T-cell (primary cell): ENCODE data around the gene FAM89B. TPM values are rescaled to one million over a fixed set of nuclear protein-coding genes. Genes with fewer than 3 reads are reported as not detected.
A peak's percentile ranks its signal among the peaks of the same experiment; 100 is the strongest.

Source experiments
- ATAC-seq, 4 experiments: fragments of 200-7000 bp in 3 of 4; fragments of 150-1000 bp in 1 of 4; cut with Tn5 transposase; replicated peaks in 1 of 4; 1 replicate in 3 of 4; 2 replicates in 1 of 4; pipeline ENCODE4 v1.10.0; 2021; ENCODE audit warnings: moderate library complexity in 3 of 4, mild to moderate bottlenecking in 2 of 4, moderate number of reproducible peaks in 1 of 4
- CTCF ChIA-PET, 2 donors: fragments of 300-600 bp; sonication (Branson Sonifier 250); formaldehyde crosslinking; loops; one replicate each; lab custom pipeline; 2022; ENCODE audit warnings: antibody characterized with exemption in 2 of 2; lab: Charles Lee
- POLR2A ChIA-PET, 2 donors: fragments of 300-600 bp; sonication (Branson Sonifier 250); formaldehyde crosslinking; loops; one replicate each; lab custom pipeline; 2022; ENCODE audit warnings: antibody characterized with exemption in 2 of 2; lab: Charles Lee
- DNase-seq, 35 experiments: peaks; one replicate each; pipeline versions ENCODE4 v3.0.0 to v3.0.0-alpha.2; 2013 to 2023
- H3K27ac ChIP-seq: one replicate; pipeline ENCODE4 v1.5.1; 2013; ENCODE audit warnings: low read length
- H3K27me3 ChIP-seq, 2 experiments: replicated peaks in 1 of 2; 1 replicate in 1 of 2; 2 replicates in 1 of 2; pipeline versions ENCODE4 v1.6.1 to v1.7.0; 2013; ENCODE audit warnings: low read length in 1 of 2, mixed read lengths in 1 of 2; ENCODE audit not compliant: control insufficient read depth in 2 of 2, insufficient read depth in 2 of 2; ENCODE audit errors: extremely low read depth in 1 of 2
- H3K36me3 ChIP-seq, 2 donors: 1 replicate in 1 of 2; 2 replicates in 1 of 2; pipeline versions ENCODE4 v1.6.1 to v1.7.0; 2013; ENCODE audit warnings: low read length in 1 of 2; ENCODE audit not compliant: control insufficient read depth in 2 of 2, insufficient read depth in 1 of 2; ENCODE audit errors: extremely low read depth in 1 of 2
- H3K4me1 ChIP-seq, 2 experiments: 1 replicate in 1 of 2; 2 replicates in 1 of 2; pipeline versions ENCODE4 v1.6.1 to v1.7.0; 2013; ENCODE audit warnings: low read length in 2 of 2, mixed read lengths in 1 of 2; ENCODE audit not compliant: insufficient read depth in 2 of 2, control insufficient read depth in 1 of 2; ENCODE audit errors: extremely low read depth in 1 of 2
- H3K4me3 ChIP-seq, 2 donors: 1 replicate in 1 of 2; 2 replicates in 1 of 2; pipeline versions ENCODE4 v1.5.1 to v1.7.0; 2013; ENCODE audit warnings: mild to moderate bottlenecking in 2 of 2, low read length in 1 of 2, moderate library complexity in 1 of 2; ENCODE audit not compliant: control insufficient read depth in 1 of 2; ENCODE audit errors: extremely low read depth in 1 of 2
- H3K9me3 ChIP-seq: 2 replicates; pipeline ENCODE4 v1.7.0; 2013
- H3K27ac Mint-ChIP-seq, 2 donors: one replicate each; pipeline ENCODE4 v1.8.0; 2020 to 2021; ENCODE audit warnings: mild to moderate bottlenecking in 2 of 2, mixed read lengths in 2 of 2
- H3K27me3 Mint-ChIP-seq, 2 donors: one replicate each; pipeline ENCODE4 v1.8.0; 2021 to 2022; ENCODE audit warnings: mixed read lengths in 2 of 2
- H3K36me3 Mint-ChIP-seq: one replicate; pipeline ENCODE4 v1.8.0; 2021; ENCODE audit warnings: mixed read lengths
- H3K4me1 Mint-ChIP-seq, 3 donors: one replicate each; pipeline ENCODE4 v1.8.0; 2020 to 2022; ENCODE audit warnings: mixed read lengths in 3 of 3, mild to moderate bottlenecking in 1 of 3
- H3K4me3 Mint-ChIP-seq, 3 donors: one replicate each; pipeline ENCODE4 v1.8.0; 2020 to 2022; ENCODE audit warnings: mild to moderate bottlenecking in 3 of 3, mixed read lengths in 3 of 3, moderate library complexity in 3 of 3
- H3K9me3 Mint-ChIP-seq, 3 donors: one replicate each; pipeline ENCODE4 v1.8.0; 2020 to 2022; ENCODE audit warnings: mixed read lengths in 3 of 3
- WGBS: methylation state at CpG from one replicate; pipeline ENCODE4 v1.1.5; 2013; ENCODE audit warnings: missing lambda C conversion rate; ENCODE audit not compliant: insufficient coverage; 5-methylcytosine and 5-hydroxymethylcytosine counted together
- total RNA-seq, 35 experiments: library from RNA in 6 of 35; stranded (reverse) in 6 of 35; fragments of 120-200 nt in 1 of 35; gene quantifications; one replicate each; pipeline versions ENCODE4 v1.2.1 to v1.2.4 and lab custom pipeline; 2013 to 2026

Gene FAM89B
- total RNA-seq, 5 donors from 2014 or later (not counting 1 experiment from before 2014, with no cell fraction given) = 36.3 to 72.9 (median 69.3) TPM

DNA sequence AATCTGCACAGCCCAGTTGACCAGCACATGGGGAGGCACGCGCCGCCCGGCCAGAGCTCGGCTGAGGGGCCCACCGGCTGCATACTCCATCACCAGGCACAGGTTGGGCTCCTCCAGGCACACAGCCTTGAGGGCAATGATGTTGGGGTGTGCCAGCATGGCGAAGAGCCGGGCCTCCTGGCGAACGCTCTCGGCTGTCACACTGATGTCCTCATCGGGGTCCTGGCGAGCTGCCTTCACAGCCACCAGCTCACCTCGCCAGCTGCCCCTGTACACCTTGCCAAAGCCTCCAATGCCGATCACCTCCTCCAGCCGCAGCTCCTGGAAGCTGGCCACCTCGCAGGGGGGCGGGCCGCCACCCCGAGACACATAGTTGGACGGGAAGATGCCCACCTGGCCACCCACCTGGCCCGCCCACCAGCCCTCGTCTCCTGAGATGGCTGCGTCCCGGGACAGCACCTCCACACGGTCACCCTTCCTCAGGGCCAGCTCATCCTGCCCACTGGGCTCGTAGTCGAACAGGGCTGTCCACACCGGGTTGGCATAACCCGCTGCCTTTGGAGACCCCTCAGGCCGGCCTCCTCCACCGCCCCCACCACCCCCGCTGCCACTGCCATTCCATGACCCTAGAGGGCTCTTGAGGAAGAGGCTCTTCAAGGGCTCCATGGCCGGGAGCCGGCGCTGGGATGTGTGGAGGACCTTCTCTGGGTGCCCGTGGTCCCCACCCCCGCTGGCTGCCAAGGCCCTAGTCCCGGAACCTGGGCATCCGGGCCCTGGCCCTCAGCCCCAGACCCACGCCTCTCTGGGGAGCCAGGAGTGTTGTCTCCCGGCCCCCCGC, 41.0 kb downstream of the FAM89B start:
- peak in 2 of 35 experiments; percentile 20 to 38 for DNase-seq
- 15% methylated on average over 35 of the region's 43 CpGs for WGBS
- Histone ChIP-seq H3K27me3 (no peaks in the 10 kb centered on the region), H3K27ac (peak overlapping the region; percentile 99), H3K36me3 (peaks cover 10 to 36% of the 10 kb centered on the region in 2 donors), H3K4me3 (peak overlapping the region; percentile 94 to 99), H3K4me1 (peaks cover 39 to 70% of the 10 kb centered on the region in 2 experiments), H3K9me3 (no peaks in the 10 kb centered on the region)
- Mint-ChIP-seq H3K36me3 (peaks cover 6% of the 10 kb centered on the region), H3K27ac (peak overlapping the region; percentile 61 to 93), H3K27me3 (no peaks in the 10 kb centered on the region), H3K4me3 (peak overlapping the region; percentile 91 to 96 (median 93)), H3K4me1 (peaks cover 58 to 67% (median 59%) of the 10 kb centered on the region in 3 donors), H3K9me3 (no peaks in the 10 kb centered on the region)
- ChIA-PET CTCF (interaction anchor here in 1 of 2 donors (0.6 kb wide), 1 partner anchor 47 kb away, joined by 6 read pairs; no protein-coding TSS in a partner anchor), POLR2A (interaction anchor here in 1 of 2 donors (0.6 kb wide), 1 partner anchor 246 kb away, joined by 3 read pairs; no protein-coding TSS in a partner anchor)
- no peak for ATAC-seq

DNA sequence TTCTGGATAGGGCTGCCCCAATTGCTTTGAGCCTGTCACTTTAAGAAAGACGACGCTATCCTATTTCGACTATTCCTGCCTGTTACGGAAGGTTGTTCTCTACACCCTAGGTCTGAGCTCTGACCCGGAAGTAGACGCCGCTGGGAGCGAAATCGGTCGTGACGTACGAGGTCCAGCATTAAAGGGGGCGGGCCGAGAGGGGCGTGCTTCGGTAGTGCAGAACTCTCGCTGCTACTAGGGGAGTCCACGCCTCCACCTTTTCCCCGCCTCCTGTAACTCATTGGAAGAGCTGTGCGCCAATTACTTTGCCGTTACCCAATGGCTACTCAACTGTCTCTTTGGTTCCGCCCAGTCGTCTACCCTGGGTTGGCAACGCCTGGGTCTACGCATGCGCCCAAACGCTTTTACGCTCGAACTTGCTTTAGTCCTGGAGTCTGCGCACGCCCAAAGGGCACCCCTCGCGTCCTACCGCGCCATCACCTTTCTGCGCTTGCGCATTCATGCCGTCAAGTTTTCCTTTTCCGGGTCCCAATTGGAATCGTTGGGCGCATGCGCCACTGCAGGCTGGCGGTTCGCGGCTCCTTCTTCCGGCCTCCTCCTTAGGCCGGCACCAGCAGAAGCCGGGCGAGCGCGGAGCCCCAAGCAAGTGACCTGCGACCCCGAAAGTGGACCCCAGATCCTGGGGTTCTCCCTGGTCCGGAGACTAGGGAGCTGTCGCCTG, 43.1 kb downstream of the FAM89B start, which contains the start of gene PCNX3:
Gene PCNX3 (plus strand): TSS at position 548 of the 721 bp plus-strand sequence. CDS start 536 bp downstream, outside the sequence.
- CTCF ChIA-PET = interaction anchor here in 1 of 2 donors (0.5 to 1.8 kb wide), 13 partner anchors 23 to 275 kb away, joined by 3 to 11 read pairs (median 4); partner anchors contain the start of genes CCDC85B, CFL1, EHBP1L1 and FIBP
- Histone ChIP-seq H3K4me3 (peak within 1 kb of the TSS; percentile 94 to 99), H3K36me3 (peaks cover 13 to 48% of the 10 kb centered on the region in 2 donors), H3K4me1 (peaks cover 39 to 79% of the 10 kb centered on the region in 2 experiments), H3K27ac (peak within 1 kb of the TSS; percentile 99), H3K9me3 (no peaks in the 10 kb centered on the region), H3K27me3 (no peaks in the 10 kb centered on the region)
- WGBS = under 1% methylated on average over 50 of the region's 55 CpGs
- POLR2A ChIA-PET = interaction anchor here (0.5 to 1.5 kb wide), 9 partner anchors 23 to 275 kb away, joined by 3 to 9 read pairs (median 4); partner anchors contain the start of genes CCDC85B (in 1 of the 2), FAM89B (in 1 of the 2), MALAT1 (in 1 of the 2) and SIPA1 (in 1 of the 2)
- Mint-ChIP-seq H3K4me3 (peak within 1 kb of the TSS; percentile 91 to 96 (median 93)), H3K4me1 (peaks cover 45 to 56% (median 52%) of the 10 kb centered on the region in 3 donors), H3K27ac (peak within 1 kb of the TSS; percentile 95 to 97), H3K27me3 (no peaks in the 10 kb centered on the region), H3K9me3 (no peaks in the 10 kb centered on the region), H3K36me3 (peaks cover 4% of the 10 kb centered on the region)
- peak; percentile 99 to 100 (median 100) for DNase-seq
- ATAC-seq = peak; percentile 86 to 90 (median 88)

DNA sequence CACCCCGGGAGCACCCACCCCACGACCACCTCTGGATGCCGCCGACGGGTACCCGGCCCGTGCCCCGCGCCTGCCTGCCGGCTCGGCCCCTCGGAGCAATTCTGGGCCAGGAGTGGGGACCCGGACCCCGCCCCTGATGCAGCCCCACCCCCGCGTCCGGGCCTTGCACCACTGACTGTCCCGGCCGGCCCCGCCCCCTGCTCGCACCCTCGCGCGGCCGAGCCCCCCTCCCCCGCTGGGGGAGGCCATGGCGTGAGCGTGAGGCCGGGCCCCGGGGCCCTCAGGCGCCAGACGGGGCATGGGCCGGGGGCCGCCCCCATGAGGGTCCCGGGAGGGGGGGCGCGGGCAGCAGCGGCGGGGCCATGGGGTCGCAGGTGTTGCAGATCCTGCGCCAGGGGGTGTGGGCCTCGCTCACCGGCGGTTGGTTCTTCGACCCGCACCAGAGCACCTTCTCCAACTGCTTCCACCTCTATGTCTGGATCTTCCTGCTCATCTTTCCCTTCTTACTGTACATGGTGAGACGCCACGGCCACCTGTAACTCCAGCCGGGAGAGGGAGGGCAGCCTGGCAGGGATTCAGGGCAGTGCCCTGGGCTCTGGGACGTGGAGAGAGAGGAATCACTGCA, 43.7 kb downstream of the FAM89B start:
- Mint-ChIP-seq H3K27ac (peak overlapping the region; percentile 95 to 97), H3K36me3 (peaks cover 4% of the 10 kb centered on the region), H3K27me3 (no peaks in the 10 kb centered on the region), H3K4me3 (peak overlapping the region; percentile 91 to 96 (median 93)), H3K9me3 (no peaks in the 10 kb centered on the region), H3K4me1 (peaks cover 39 to 51% (median 45%) of the 10 kb centered on the region in 3 donors)
- no peaks in the 10 kb centered on the region for H3K27me3 ChIP-seq
- H3K9me3 ChIP-seq = no peaks in the 10 kb centered on the region
- CTCF ChIA-PET = interaction anchor here in 1 of 2 donors (0.6 to 1.8 kb wide), 7 partner anchors 22 to 1862 kb away, joined by 3 to 11 read pairs (median 6); partner anchors contain the start of genes CFL1, FIBP, MUS81 and SIPA1
- under 1% methylated on average over 24 of the region's 50 CpGs for WGBS
- POLR2A ChIA-PET = interaction anchor here (0.5 to 1.5 kb wide), 4 partner anchors 22 to 243 kb away, joined by 3 to 9 read pairs (median 6); partner anchors contain the start of genes FAM89B (in 1 of the 2) and SIPA1 (in 1 of the 2)
- no peak for ATAC-seq
- H3K36me3 ChIP-seq = peaks cover 8 to 54% of the 10 kb centered on the region in 2 donors
- H3K4me3 ChIP-seq = peak overlapping the region; percentile 79 to 94
- DNase-seq = peak in 7 of 35 experiments; percentile 15 to 47 (median 30)
- H3K27ac ChIP-seq = peak overlapping the region; percentile 99
- H3K4me1 ChIP-seq = peaks cover 33 to 77% of the 10 kb centered on the region in 2 experiments

DNA sequence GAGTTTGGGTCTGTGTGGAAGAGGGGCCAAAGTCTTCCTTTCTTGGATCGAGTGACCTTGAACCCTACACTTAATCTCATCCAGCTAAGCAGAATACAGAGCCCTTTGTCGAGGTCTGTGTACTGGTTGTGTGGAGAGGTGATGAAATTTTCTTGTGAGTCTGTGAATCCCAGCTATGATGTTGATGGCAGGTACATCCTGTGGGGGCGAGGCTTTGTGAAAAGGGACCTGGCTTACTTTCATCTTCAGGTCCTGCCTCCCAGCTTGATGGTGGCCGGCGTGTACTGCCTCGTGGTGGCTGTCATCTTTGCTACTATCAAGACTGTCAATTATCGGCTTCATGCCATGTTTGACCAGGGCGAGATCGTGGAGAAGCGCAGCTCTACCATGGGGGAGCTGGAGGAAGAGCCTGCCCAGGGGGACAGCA, 44.2 kb downstream of the FAM89B start:
- WGBS = 46% methylated on average over 8 of the region's 10 CpGs
- peaks cover 35 to 48% (median 40%) of the 10 kb centered on the region in 3 donors for H3K4me1 Mint-ChIP-seq

DNA sequence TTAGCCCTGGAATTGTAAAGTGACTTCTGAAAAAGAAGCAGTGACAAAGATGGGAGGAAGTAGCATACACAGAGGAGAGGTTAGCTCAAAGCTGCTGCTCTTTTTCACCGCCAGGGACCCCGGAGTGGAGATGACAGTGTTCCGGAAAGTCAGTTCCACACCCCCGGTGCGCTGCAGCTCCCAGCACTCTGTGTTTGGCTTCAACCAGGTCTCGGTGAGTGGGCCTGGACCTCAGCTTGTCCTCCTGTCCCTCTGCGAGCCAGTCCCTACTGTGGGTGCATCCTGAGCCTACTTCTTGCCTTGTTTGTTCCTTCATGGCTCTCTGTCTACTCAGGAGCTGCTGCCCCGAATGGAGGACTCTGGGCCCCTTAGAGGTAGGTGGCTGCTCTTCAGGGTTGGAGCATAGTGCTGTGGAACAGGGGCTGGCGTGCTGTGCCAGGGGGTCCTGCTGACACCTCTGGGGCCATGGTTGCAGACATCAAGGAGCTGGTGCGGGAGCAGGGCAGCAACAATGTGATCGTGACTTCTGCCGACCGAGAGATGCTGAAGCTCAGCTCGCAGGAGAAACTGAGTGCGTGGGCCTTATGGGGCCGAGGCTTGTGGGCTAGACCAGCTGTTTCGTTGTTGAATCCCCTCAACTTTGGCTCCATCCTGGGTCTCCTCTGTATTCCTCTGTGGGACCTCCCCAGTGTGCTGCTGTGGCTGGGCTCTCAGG, 45.0 kb downstream of the FAM89B start:
- ChIA-PET CTCF (interaction anchor here in 1 of 2 donors (0.5 kb wide), 1 partner anchor 49 kb away, joined by 3 read pairs; no protein-coding TSS in a partner anchor), POLR2A (interaction anchor here in 1 of 2 donors (0.5 to 0.6 kb wide), 2 partner anchors 43 to 90 kb away, joined by 3 to 7 read pairs; no protein-coding TSS in a partner anchor)
- H3K27me3 ChIP-seq = no peaks in the 10 kb centered on the region
- Mint-ChIP-seq H3K36me3 (peaks cover 8% of the 10 kb centered on the region), H3K27ac (peak overlapping the region; percentile 89 to 93), H3K27me3 (no peaks in the 10 kb centered on the region), H3K4me1 (peaks cover 28 to 43% (median 34%) of the 10 kb centered on the region in 3 donors), H3K9me3 (no peaks in the 10 kb centered on the region), H3K4me3 (peak overlapping the region; percentile 91 to 95 (median 91))
- 93% methylated on average over 17 of the region's 17 CpGs for WGBS
- DNase-seq (no peak), ATAC-seq (no peak)
- no peak overlapping the region for H3K4me3 ChIP-seq
- no peak overlapping the region for H3K27ac ChIP-seq
- peaks cover 22 to 67% of the 10 kb centered on the region in 2 experiments for H3K4me1 ChIP-seq
- no peaks in the 10 kb centered on the region for H3K9me3 ChIP-seq
- peaks cover 8 to 58% of the 10 kb centered on the region in 2 donors for H3K36me3 ChIP-seq

More for the DNA sequence above, 44.2 kb downstream of the FAM89B start:
- Mint-ChIP-seq H3K4me3 (peak overlapping the region; percentile 91 to 95 (median 91)), H3K9me3 (no peaks in the 10 kb centered on the region), H3K36me3 (peaks cover 4% of the 10 kb centered on the region), H3K27me3 (no peaks in the 10 kb centered on the region), H3K27ac (peak overlapping the region; percentile 89 to 93)
- ChIA-PET POLR2A (interaction anchor here in 1 of 2 donors (1.5 kb wide), 1 partner anchor 21 kb away, joined by 7 read pairs; the partner anchor contains the start of gene SIPA1), CTCF (interaction anchor here in 1 of 2 donors (0.5 to 0.7 kb wide), 3 partner anchors 50 to 1862 kb away, joined by 3 to 7 read pairs (median 4); no protein-coding TSS in a partner anchor)
- Histone ChIP-seq H3K27me3 (no peaks in the 10 kb centered on the region), H3K4me3 (peak overlapping the region; percentile 48 to 73), H3K27ac (no peak overlapping the region), H3K9me3 (no peaks in the 10 kb centered on the region), H3K4me1 (peaks cover 29 to 72% of the 10 kb centered on the region in 2 experiments), H3K36me3 (peaks cover 8 to 58% of the 10 kb centered on the region in 2 donors)
- no peak for ATAC-seq
- DNase-seq = peak in 5 of 35 experiments; percentile 11 to 41 (median 21)
